NCI-H2107 treated with DMSO at 0.1 percent for 48 hours (cell line): ENCODE measurements around the gene CIDEA.
"Not testable (repeated sequence)": the region's sequence is repeated elsewhere in the genome, so short reads cannot be mapped to it uniquely, and the experiment has no call there.

Experiments used
- DNase-seq: peaks from one replicate; lab custom pipeline; 2025; ENCODE audit not compliant: unreplicated experiment; lab: John Stamatoyannopoulos, UW

The CIDEA gene

DNA sequence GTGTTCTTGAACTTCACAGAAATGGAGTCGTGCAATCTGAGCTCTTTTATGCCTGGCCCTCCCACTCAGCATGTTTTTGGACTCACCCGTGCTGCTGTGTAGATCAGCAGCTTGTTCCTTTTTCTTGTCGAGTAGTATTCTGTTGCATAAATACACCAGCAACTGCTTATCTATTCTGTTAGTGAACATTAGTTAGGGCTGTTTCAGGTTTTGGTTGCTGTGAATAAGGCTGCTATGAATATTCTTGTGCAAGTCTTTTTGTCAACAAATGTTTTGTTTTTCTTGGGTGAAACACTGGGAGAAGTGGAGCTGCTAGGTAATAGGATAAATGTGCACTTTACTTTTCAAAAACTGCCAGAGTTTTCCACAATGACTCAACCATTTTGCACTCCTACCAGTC, 15.3 kb upstream of the CIDEA start:
- no peak for DNase-seq

- DNase-seq: no peak
These were observed 14.7 kb upstream of the CIDEA start for GRCh38 chr18:12239431-12239830.

DNA sequence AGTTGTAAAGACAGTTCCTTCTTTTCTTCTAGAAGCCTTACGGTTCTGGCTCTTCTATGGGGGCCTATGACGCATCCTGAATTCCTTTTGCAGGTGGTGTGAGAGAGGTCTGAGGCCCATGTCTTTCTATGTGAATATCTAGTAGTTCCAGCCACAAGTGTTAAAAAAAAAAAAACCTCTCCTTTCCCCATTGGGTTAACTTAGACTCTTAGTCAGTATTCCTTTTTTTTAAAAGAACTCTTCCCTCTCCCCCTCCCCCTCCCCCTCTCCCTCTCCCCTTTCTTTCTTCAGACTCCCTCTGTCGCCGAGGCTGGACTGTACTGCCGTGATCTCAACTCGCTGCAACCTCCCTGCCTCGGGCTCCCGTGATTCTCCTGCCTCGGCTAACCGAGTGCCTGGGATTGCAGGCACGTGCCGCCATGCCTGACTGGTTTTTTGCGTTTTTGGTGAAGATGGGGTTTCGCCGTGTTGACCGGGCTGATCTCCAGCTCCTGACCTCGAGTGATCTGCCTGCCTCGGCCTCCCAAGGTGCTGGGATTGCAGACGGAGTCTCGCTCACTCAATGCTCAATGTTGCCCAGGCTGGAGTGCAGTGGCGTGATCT, 11.4 kb upstream of the CIDEA start:
- DNase-seq: no peak

DNA sequence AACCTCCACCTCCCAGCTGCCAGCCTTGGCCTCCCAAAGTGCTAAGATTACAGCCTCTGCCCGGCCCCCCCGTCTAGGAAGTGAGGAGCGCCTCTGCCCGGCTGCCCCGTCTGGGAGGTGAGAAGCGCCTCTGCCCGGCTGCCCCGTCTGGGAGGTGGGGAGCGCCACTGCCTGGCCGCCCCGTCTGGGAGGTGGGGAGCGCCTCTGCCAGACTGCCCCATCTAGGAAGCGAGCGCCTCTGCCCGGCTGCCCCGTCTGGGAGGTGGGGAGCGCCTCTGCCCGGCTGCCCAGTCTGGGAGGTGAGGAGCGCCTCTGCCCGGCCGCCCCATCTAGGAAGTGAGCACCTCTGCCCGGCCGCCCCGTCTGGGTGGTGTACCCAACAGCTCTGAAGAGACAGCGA, 10.9 kb upstream of the CIDEA start:
- DNase-seq: not testable (repeated sequence)

- no peak for DNase-seq
These were observed 8.4 kb upstream of the CIDEA start for GRCh38 chr18:12245793-12246135.

DNA sequence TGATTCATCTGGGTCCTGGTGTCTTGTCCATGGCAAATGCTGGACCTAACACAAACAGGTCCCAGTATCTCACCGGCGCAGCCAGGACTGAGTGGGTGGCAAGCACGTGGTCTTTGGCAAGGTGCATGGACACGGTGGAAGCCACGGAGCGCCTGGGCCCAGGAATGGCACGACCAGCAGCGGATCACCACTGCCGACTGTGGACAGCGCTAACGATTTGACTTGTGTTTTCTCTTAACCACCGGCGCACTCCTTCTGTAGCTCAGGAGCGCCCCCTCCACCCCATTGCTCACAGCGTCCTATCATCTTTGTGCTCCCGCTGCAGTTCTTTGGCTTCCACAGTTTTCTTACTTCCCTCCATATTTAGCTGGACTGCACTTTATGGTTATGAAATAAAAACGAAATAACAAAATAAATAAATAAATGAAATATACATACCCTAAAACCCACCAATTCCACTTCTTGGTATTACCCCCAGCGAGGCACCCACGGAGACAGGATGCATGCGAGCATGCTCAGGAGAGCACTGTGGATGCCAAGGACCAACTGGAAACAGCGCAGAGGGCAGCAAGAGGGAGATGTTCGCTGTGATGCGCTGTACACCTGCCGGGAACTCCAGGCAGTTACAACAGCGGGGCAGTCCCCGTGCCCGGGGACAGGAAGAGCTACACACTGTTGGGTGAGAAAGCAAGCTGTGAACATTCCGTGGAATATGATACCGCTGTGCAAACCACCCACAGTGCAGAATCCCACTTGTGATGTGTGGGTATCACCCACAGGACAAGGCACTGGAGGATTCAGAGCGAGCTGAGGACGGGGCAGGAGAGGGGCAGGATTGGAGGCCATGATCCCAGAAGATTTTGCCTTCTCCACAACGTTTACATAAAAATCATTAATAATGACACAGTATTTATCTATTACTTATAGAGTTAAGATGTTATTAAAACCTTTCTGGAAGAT, 7.0 kb upstream of the CIDEA start:
- no peak for DNase-seq

DNA sequence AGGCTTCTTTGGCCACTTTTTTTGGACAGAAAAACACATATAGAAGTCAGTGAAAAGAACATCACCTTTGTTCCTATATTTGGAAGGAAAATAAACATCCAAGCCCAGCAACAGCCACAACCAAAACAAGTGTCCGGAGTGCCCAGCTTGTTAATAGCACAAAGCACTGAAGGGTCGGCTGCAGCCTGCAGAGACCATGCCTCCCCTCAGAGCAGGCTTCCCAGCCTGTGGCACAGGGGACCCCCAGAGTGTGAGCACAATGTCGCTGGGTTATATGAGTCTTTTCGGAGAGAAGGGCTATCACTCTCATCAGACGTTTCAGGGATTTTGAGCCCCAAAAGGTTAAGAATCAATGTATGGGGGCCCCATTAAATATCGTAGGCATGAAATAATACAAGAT, 6.2 kb upstream of the CIDEA start:
- DNase-seq: no peak

- no peak for DNase-seq
These were observed 5.0 kb upstream of the CIDEA start for GRCh38 chr18:12248926-12249720.

DNA sequence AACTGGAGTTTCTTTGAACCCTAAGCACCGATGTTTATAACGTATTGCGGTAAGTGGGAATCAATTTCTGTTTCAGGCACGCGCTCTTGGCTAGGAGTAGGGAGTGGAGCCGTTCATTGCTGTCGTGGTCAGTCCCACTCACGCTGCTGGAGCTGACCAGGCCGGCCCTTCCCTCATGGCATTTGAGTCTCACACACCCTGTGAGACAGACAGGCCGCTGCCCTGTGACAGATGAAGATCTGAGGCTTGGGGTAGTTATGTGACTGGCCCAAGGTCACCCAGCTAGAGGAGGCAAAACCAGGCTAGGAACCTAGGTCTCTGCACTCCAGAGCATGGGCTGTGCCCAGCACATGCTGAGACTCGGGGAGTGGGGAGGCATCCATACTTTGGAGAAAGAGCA, 2.9 kb upstream of the CIDEA start:
- DNase-seq: no peak

DNA sequence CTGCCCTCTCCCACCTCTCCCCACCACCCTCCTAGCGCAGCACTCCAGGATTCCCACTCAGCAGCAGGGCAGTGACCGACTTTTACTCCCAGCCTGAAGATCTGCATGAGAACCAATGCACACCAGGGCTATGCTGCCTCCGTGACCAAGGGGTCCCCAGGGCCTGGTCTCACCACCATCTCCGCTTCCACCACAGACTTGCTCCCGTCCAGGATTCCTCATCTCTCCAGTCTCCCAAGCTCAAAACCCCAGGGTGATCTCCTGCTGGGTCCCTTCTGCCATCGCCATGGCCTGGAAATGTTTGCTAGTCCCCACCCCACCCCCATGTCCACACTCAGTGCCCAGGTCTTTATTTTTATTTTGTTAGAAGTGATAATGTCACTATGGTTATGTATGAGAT, 2.1 kb upstream of the CIDEA start:
- DNase-seq: no peak

- no peak for DNase-seq
These were observed 1.1 kb upstream of the CIDEA start for GRCh38 chr18:12253027-12253426.

DNA sequence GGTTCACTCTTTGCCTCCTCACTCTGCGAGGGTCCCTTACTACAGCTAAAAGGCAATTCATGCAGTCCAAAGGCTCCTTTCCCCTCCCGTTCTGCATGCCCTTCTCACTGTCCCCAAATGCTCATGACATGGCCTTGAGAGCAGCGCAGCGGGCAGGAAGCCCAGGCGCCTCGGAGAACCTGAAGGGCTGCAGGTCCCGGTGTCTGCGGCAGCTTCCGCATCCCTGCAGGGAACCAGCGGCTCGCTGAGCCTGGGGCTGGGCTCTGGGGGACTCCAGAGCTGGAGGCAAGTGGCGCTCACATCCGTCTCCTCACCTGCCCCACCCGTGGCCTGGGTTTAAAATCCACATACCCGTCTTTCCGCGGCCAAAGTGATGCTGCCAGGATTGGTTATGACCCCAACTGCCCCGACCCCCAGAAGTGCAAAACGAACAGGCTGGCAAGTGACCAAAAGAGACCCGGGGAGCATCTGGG, 462 bp upstream of the CIDEA start:
- DNase-seq: no peak

- no peak for DNase-seq
These were observed 805 bp downstream of the CIDEA start for GRCh38 chr18:12254820-12255511.

- no peak for DNase-seq
These were observed 1.5 kb downstream of the CIDEA start for GRCh38 chr18:12255626-12256026.

DNA sequence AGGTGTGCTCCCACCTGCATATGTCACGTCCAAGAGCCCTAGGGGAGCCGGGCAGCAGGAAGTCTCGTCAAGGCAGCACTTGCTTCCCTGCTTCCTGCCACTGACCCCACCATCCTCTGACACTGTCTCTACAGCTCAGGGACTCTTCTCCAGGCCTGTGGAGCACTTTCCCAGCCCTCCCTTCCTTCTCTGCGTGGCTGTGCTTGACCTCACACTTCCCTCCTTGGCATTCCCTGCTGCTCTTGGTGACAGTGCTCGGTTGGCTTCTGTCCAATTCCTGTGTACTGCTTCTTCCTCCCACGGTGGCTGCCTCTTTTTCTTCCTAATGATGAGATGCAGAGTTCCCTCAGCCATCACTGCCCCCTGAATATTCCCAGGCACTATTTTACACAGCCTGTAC, 2.8 kb downstream of the CIDEA start:
- DNase-seq: no peak

DNA sequence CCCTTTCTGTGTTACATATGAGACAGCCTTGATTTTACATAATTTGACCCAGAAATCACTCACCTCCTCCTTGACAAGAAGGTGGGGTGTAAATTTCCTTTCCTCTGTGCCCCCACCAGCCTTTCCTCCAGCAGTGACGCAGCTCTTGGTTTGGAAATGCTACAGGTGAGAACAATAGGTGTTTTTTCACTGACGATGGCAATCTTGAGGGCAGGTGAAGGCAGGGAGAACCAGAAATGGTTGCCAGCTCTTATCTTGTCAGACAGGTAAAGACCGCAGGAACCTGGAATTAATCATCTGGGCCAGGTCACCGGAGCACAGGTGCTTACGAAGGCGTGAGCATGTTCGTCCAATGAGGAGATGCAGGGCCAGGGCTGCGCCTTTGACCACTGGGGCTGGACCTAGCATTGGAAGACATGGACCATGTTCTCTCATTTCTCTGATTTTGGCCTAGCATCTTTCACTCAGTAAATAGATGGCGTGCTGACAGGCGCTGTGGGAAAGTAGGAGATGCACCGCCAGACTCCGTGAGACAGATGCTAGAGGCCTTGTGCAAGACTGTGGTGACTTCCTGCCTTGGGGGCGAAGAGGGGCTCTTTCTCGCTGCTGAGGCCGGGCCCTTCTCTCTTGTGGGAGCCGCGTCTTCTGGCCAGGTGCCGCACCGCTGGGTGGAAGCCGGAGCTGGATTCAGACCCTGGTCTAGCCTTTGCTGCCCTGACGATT, 4.0 kb downstream of the CIDEA start:
- DNase-seq: no peak

DNA sequence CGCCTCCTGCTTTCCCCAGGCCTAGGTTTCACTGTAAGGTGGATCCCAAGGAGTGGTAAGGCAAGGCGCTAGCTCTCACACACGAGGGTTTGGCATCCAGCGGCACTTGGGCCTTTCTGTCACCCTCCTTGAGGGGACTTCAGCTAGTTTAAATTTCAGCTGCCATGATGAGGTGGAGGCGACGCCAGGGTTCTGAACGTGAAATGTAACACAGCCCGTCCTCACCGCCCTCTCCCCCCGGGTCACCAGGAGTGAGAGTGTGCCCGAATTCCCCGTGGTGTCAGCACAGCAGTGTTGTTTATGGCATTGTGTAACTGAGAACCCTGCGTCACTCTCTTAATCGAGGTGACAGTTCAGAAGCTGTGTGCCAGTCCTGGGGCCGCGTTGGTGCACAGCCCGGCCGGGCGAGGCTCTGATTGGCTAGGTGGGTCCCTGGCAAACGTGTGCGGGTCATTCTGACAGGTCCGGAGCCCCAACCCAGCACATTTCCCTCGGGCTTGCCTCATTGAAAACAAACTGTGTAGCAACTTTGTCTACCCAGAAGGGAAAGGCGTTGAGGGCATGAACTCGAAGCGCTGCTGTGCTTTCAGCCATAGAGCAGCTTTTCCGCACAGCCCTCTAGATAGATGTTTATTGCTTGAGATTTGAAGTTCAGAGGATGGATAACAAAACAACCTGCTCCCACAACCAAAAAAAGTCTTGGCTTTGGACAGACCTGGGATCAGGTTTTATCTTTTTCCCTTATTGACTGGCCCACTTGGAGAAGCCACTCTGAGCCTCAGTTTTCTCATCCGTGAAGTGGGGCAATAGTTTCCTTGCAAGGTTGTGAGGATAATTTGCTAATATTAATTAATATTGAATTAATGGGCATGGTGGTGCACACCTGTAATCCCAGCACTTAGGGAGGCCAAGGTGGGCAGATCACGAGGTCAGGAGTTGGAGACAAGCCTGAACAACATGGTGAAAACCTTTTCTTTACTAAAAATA, 4.9 kb downstream of the CIDEA start:
- no peak for DNase-seq

DNA sequence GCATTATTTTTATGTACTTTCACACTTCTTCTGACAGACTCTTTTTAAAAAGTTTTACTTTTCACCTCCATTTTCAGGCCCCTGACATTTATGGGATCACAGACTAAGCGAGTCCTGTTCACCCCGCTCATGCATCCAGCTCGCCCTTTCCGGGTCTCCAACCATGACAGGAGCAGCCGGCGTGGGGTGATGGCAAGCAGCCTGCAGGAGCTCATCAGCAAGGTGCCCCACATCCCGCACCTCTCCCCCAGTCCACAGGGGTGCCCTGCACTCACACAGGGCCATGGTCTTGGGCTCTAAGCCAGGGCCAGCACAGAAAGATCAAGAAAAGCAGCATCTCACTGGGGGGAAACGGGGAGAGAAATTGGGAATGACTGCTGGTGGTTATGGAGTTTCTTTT, 8.6 kb downstream of the CIDEA start:
- no peak for DNase-seq

DNA sequence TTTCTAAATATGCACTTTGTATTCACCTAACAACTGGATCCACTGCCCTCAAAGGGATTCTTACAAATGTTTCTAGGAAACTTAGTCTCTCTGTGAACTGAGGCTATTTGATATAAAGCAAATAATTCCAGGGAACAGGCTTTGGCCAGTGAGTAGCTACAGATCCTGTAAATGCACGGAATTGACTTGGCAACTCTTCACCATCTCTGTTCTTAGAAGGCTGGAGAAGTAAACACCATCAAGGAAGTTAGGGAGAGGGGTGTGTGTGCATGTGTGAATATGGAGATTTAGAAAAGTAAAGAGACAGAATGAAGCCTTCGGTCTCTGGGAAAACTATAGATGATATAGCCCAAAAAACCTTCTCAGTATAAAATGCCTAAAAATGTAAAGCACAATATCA, 10.7 kb downstream of the CIDEA start:
- no peak for DNase-seq
